ENCODE measurements around the gene GALR1.
"Not testable (repeated sequence)": the region's sequence is repeated elsewhere in the genome, so short reads cannot be mapped to it uniquely, and the experiment has no call there.

Gene GALR1

DNA sequence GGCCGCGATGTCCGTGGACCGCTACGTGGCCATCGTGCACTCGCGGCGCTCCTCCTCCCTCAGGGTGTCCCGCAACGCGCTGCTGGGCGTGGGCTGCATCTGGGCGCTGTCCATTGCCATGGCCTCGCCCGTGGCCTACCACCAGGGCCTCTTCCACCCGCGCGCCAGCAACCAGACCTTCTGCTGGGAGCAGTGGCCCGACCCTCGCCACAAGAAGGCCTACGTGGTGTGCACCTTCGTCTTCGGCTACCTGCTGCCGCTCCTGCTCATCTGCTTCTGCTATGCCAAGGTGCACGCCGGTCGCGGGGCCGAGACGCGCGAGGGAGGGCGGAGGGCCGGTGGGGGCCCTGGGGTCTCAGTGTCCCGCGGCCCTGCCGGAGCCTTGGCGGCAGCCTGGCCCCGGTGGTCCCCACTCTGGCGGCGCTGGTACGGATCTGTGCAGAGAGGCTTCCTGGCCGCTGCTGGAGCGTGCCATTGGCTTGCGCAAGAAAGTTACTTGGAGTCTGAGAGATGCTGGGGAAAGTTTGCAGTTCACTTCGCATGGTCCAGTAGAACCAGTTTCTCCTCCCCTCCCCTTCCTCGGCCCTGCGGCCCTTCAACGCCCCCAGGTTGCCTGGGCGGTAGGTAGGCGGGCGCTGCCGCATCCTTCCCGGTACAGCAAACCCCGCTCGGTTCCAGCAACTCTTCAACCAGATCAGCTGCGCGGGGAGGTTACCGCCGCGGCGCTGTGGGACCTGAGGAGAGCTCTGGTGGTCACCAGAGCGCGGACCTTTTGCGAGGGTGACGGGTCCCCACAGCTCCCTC is 1.5 kb downstream of the GALR1 start:
- no peak overlapping the region for H2AFZ ChIP-seq (ENCODE audit: low read length, unreplicated experiment)
- no peaks in the 10 kb centered on the region for H3K36me3 ChIP-seq (ENCODE audit: insufficient read depth, low read length)
- H3K79me2 ChIP-seq (ENCODE audit: control insufficient read depth, insufficient read depth, low read length, unreplicated experiment), result no peaks in the 10 kb centered on the region
- no peak overlapping the region for H3K27ac ChIP-seq (ENCODE audit: low read depth, low read length)
- no peak overlapping the region for H3K4me3 ChIP-seq (ENCODE audit: low read depth, low read length)
- peaks cover 94% of the 10 kb centered on the region for H3K27me3 ChIP-seq (ENCODE audit: insufficient read depth, low read length)
- peaks cover 2% of the 10 kb centered on the region for H3K4me1 ChIP-seq (ENCODE audit: control insufficient read depth, insufficient read depth, low read length, unreplicated experiment)

- H3K27me3 ChIP-seq (ENCODE audit: insufficient read depth, low read length), result peaks cover 97% of the 10 kb centered on the region
- no peaks in the 10 kb centered on the region for H3K36me3 ChIP-seq (ENCODE audit: insufficient read depth, low read length)
- H3K4me3 ChIP-seq (ENCODE audit: low read depth, low read length), result no peak overlapping the region
- no peaks in the 10 kb centered on the region for H3K79me2 ChIP-seq (ENCODE audit: control insufficient read depth, insufficient read depth, low read length, unreplicated experiment)
- H3K27ac ChIP-seq (ENCODE audit: low read depth, low read length), result no peak overlapping the region
- peaks cover 2% of the 10 kb centered on the region for H3K4me1 ChIP-seq (ENCODE audit: control insufficient read depth, insufficient read depth, low read length, unreplicated experiment)
- no peak overlapping the region for H2AFZ ChIP-seq (ENCODE audit: low read length, unreplicated experiment)
Observed at GRCh38 chr18:77251730-77252050, 2.0 kb downstream of the GALR1 start.

GRCh38 chr18:77254711-77255405 is 5.2 kb downstream of the GALR1 start:
- H3K27ac ChIP-seq (ENCODE audit: low read depth, low read length), result no peak overlapping the region
- no peak overlapping the region for H2AFZ ChIP-seq (ENCODE audit: low read length, unreplicated experiment)
- peaks cover 75% of the 10 kb centered on the region for H3K27me3 ChIP-seq (ENCODE audit: insufficient read depth, low read length)
- no peaks in the 10 kb centered on the region for H3K36me3 ChIP-seq (ENCODE audit: insufficient read depth, low read length)
- peaks cover 1% of the 10 kb centered on the region for H3K4me1 ChIP-seq (ENCODE audit: control insufficient read depth, insufficient read depth, low read length, unreplicated experiment)
- no peaks in the 10 kb centered on the region for H3K79me2 ChIP-seq (ENCODE audit: control insufficient read depth, insufficient read depth, low read length, unreplicated experiment)
- no peak overlapping the region for H3K4me3 ChIP-seq (ENCODE audit: low read depth, low read length)

GRCh38 chr18:77255426-77256105 is 5.9 kb downstream of the GALR1 start:
- peaks cover 68% of the 10 kb centered on the region for H3K27me3 ChIP-seq (ENCODE audit: insufficient read depth, low read length)
- H3K36me3 ChIP-seq (ENCODE audit: insufficient read depth, low read length), result no peaks in the 10 kb centered on the region
- H3K4me1 ChIP-seq (ENCODE audit: control insufficient read depth, insufficient read depth, low read length, unreplicated experiment), result no peaks in the 10 kb centered on the region
- H2AFZ ChIP-seq (ENCODE audit: low read length, unreplicated experiment), result no peak overlapping the region
- H3K4me3 ChIP-seq (ENCODE audit: low read depth, low read length), result no peak overlapping the region
- no peaks in the 10 kb centered on the region for H3K79me2 ChIP-seq (ENCODE audit: control insufficient read depth, insufficient read depth, low read length, unreplicated experiment)
- no peak overlapping the region for H3K27ac ChIP-seq (ENCODE audit: low read depth, low read length)

GRCh38 chr18:77262643-77263465 is 13.2 kb downstream of the GALR1 start:
- Histone ChIP-seq H3K4me1 (ENCODE audit: control insufficient read depth, insufficient read depth, low read length, unreplicated experiment) (no peaks in the 10 kb centered on the region), H3K27ac (ENCODE audit: low read depth, low read length) (no peak overlapping the region)

GRCh38 chr18:77263466-77263763 is 13.8 kb downstream of the GALR1 start:
- H3K36me3 ChIP-seq (ENCODE audit: insufficient read depth, low read length), result no peaks in the 10 kb centered on the region
- no peaks in the 10 kb centered on the region for H3K79me2 ChIP-seq (ENCODE audit: control insufficient read depth, insufficient read depth, low read length, unreplicated experiment)
- H3K4me3 ChIP-seq (ENCODE audit: low read depth, low read length), result no peak overlapping the region
- H3K27ac ChIP-seq (ENCODE audit: low read depth, low read length), result no peak overlapping the region
- H2AFZ ChIP-seq (ENCODE audit: low read length, unreplicated experiment), result no peak overlapping the region
- H3K4me1 ChIP-seq (ENCODE audit: control insufficient read depth, insufficient read depth, low read length, unreplicated experiment), result no peaks in the 10 kb centered on the region
- H3K27me3 ChIP-seq (ENCODE audit: insufficient read depth, low read length), result peaks cover 10% of the 10 kb centered on the region; the same call in 1 of the 2 replicates

More at GRCh38 chr18:77262643-77263465, 13.2 kb downstream of the GALR1 start:
- Histone ChIP-seq H2AFZ (ENCODE audit: low read length, unreplicated experiment) (no peak overlapping the region), H3K27me3 (ENCODE audit: insufficient read depth, low read length) (peaks cover 6% of the 10 kb centered on the region; the same call in 1 of the 2 replicates), H3K79me2 (ENCODE audit: control insufficient read depth, insufficient read depth, low read length, unreplicated experiment) (no peaks in the 10 kb centered on the region), H3K36me3 (ENCODE audit: insufficient read depth, low read length) (no peaks in the 10 kb centered on the region), H3K4me3 (ENCODE audit: low read depth, low read length) (no peak overlapping the region)

- Histone ChIP-seq H3K4me1 (ENCODE audit: control insufficient read depth, insufficient read depth, low read length, unreplicated experiment) (no peaks in the 10 kb centered on the region), H3K27me3 (ENCODE audit: insufficient read depth, low read length) (peaks cover 33% of the 10 kb centered on the region), H3K4me3 (ENCODE audit: low read depth, low read length) (no peak overlapping the region), H2AFZ (ENCODE audit: low read length, unreplicated experiment) (no peak overlapping the region), H3K27ac (ENCODE audit: low read depth, low read length) (no peak overlapping the region), H3K36me3 (ENCODE audit: insufficient read depth, low read length) (no peaks in the 10 kb centered on the region), H3K79me2 (ENCODE audit: control insufficient read depth, insufficient read depth, low read length, unreplicated experiment) (no peaks in the 10 kb centered on the region)
Observed at GRCh38 chr18:77267969-77268368, 18.3 kb downstream of the GALR1 start.

DNA sequence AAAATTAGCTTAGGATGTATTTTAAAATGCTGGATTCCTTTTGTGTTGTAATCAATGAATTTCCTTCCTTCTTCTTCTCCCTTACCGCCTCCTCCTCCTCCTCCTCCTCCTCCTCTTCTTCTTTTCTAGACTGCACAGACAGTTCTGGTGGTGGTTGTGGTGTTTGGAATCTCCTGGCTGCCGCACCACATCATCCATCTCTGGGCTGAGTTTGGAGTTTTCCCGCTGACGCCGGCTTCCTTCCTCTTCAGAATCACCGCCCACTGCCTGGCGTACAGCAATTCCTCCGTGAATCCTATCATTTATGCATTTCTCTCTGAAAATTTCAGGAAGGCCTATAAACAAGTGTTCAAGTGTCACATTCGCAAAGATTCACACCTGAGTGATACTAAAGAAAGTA is 18.8 kb downstream of the GALR1 start:
- Histone ChIP-seq H3K4me3 (ENCODE audit: low read depth, low read length) (no peak overlapping the region), H3K27me3 (ENCODE audit: insufficient read depth, low read length) (peaks cover 33% of the 10 kb centered on the region), H3K27ac (ENCODE audit: low read depth, low read length) (no peak overlapping the region), H3K4me1 (ENCODE audit: control insufficient read depth, insufficient read depth, low read length, unreplicated experiment) (no peaks in the 10 kb centered on the region), H3K36me3 (ENCODE audit: insufficient read depth, low read length) (no peaks in the 10 kb centered on the region), H2AFZ (ENCODE audit: low read length, unreplicated experiment) (no peak overlapping the region), H3K79me2 (ENCODE audit: control insufficient read depth, insufficient read depth, low read length, unreplicated experiment) (no peaks in the 10 kb centered on the region)

- no peak overlapping the region for H3K27ac ChIP-seq (ENCODE audit: low read depth, low read length)
Observed at GRCh38 chr18:77271576-77272481, 22.2 kb downstream of the GALR1 start.

GRCh38 chr18:77290841-77291240 is 41.2 kb downstream of the GALR1 start:
- not testable (repeated sequence) for H3K79me2 ChIP-seq (ENCODE audit: control insufficient read depth, insufficient read depth, low read length, unreplicated experiment); H3K27me3 ChIP-seq (ENCODE audit: insufficient read depth, low read length); H3K27ac ChIP-seq (ENCODE audit: low read depth, low read length); H3K36me3 ChIP-seq (ENCODE audit: insufficient read depth, low read length); H3K4me1 ChIP-seq (ENCODE audit: control insufficient read depth, insufficient read depth, low read length, unreplicated experiment); H2AFZ ChIP-seq (ENCODE audit: low read length, unreplicated experiment); H3K4me3 ChIP-seq (ENCODE audit: low read depth, low read length)

More at GRCh38 chr18:77271576-77272481, 22.2 kb downstream of the GALR1 start:
- Histone ChIP-seq H3K79me2 (ENCODE audit: control insufficient read depth, insufficient read depth, low read length, unreplicated experiment) (no peaks in the 10 kb centered on the region), H3K4me3 (ENCODE audit: low read depth, low read length) (no peak overlapping the region), H2AFZ (ENCODE audit: low read length, unreplicated experiment) (no peak overlapping the region), H3K4me1 (ENCODE audit: control insufficient read depth, insufficient read depth, low read length, unreplicated experiment) (no peaks in the 10 kb centered on the region), H3K27me3 (ENCODE audit: insufficient read depth, low read length) (peaks cover 33% of the 10 kb centered on the region), H3K36me3 (ENCODE audit: insufficient read depth, low read length) (no peaks in the 10 kb centered on the region)
